NCI-H2171 (cell line): Measurements from ENCODE around the gene GPN2.
"Not testable (repeated sequence)": the region's sequence is repeated elsewhere in the genome, so short reads cannot be mapped to it uniquely, and the experiment has no call there.

Source experiments
- DNase-seq: peaks from one replicate; lab custom pipeline; 2025; lab: John Stamatoyannopoulos, UW

Gene GPN2

GRCh38 chr1:26857473-26858060, 32.5 kb downstream of the GPN2 start:
- peak; percentile 67 for DNase-seq

- no peak for DNase-seq
These were observed 33.2 kb downstream of the GPN2 start for GRCh38 chr1:26856604-26857469.

GRCh38 chr1:26856181-26856580, 33.9 kb downstream of the GPN2 start:
- DNase-seq: no peak

DNA sequence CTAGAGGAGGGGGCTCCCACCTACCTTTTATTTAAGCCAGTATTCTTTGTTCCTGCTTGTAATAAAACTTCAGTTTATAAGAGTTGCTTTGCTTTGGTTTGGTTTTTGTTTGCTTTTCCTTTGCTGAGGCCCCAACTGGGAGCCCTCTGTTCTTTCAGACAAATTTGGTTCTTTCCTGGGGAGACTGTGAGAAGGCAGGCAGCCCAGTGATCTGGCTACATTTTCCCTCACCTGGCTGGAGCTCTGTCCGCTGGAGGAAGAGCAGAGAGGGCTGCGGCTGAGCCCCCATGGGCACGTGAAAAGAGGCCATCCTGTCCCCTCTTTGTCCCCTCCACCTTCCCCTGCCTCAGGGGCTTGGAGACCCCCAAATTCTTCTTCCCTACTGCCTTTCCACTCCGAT, 34.4 kb downstream of the GPN2 start:
- no peak for DNase-seq

- DNase-seq: peak; percentile 78
These were observed 35.2 kb downstream of the GPN2 start for GRCh38 chr1:26854906-26855305.

DNA sequence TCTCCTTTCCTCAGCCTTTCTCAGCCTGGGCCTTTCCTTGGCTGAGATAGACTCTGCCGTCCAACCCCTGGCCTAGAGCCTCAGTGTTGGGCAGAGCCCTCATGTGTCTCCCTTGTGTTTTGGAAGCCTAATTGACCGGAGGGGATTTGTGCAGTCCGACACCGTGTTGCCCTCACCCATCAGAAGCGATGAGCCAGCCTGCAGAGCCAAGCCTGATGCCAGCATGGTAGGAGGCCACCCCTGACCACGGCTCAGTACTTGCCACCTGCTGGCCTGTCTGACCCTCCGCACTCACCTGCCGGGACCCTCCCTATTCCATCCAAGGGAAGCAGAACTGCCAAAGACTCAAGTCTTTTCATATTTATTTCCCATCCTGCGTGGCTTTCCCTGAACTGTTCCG, 36.5 kb downstream of the GPN2 start:
- no peak for DNase-seq

DNA sequence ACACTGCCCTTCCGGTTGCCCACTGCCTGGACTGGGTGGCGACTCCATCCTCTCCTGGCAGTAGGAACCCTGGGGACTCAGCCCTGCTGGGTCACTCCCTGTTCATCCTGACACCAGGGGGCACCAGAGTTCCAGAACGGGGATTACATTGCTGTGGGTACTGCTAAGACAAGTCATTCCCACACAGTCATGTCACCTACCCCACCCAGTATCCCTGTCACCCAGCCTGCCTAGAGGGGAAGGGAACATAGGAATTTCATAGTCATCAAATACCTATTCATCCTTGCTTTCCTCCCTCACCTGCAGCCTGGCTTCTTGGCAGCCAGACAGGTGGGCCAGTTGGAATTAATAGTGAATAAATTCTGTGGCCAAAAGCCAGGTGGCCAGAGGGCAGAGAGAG, 36.9 kb downstream of the GPN2 start:
- DNase-seq: peak; percentile 66

GRCh38 chr1:26852701-26853100, 37.4 kb downstream of the GPN2 start:
- DNase-seq: no peak

DNA sequence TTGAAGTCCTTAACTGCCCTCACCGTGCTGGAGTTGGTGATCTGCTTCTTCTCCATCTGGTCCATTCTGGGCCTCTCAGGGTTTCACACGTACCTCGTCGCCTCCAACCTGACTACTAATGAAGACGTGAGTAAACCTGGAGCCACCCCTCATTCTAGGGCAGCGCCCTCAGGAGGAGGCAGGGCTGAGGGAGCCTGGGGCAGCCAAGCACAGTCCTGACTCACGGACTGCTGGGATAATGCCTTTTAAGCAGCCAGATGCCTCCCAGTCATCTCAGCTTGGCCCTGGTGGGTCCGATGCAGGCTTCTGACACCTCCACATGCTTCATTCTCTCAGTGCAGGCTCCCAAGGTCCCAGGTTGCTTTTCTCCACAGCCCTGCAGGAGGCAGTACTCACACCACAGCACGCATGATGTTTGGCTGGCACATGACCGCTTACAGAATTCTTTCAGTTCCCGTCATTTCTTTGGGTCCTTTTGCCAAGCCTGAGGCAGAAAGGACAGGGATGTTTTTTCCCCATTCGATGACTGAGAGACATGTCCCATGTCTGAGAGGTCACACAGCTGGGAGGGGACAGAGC, 38.9 kb downstream of the GPN2 start:
- no peak for DNase-seq

DNA sequence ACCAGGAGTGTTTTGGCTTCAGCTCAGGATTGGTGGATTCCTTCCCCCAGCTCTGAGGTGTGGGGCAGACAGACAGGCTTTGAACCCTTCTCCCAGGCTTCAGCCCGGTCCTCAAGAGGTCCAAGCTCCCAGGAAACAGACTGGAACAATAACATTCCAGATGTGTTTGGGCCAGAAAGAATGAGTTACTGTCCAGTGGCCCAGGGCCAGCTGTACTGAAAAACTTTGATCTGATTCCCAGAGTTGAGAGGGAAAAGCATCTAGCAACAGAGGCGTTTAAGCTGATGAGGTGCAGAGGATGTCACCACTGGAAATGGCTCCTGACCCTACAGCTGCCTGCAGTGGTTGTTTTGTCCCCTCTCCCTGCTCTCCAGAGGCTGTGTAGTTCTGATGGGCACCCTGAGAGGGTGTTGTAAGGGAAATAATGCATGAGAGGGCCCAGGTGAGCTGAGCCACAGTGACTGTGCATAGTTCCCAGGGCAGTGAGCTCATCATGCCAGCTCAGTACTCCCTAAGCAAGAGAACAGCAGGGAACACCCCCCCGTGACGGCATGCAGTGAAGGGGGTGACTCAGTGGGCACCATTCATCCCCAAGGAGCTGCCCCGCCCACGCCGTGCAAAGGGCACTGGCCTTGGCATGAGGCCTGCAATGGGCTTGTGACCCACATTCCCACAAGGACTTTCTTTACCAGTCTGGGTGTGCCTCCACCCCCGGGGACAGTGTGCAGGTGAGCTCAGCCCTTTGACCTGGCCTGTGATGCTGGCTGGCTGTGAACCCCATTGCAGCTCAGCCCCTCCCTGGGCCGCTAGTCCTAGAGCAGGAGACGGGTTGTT, 40.9 kb downstream of the GPN2 start:
- no peak for DNase-seq

DNA sequence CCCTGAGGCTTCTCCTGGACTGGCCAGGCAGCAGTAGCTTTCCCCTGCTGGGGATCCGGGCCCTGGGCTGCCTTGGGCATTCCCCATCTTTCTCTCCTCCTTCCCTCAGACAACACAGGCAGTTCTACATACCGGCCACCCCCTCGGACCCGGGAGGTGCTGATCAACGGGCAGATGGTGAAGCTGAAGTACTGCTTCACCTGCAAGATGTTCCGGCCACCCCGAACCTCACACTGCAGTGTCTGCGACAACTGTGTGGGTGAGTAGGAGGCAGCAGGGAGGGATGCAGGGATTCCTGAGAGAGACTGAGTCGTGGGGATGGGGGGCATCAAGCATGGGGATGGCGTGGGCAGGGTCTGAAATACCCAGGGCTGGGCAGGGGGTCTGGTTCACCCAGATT, 41.6 kb downstream of the GPN2 start:
- no peak for DNase-seq

- DNase-seq: not testable (repeated sequence)
These were observed 42.3 kb downstream of the GPN2 start for GRCh38 chr1:26847826-26848225.

- DNase-seq: no peak
These were observed 45.5 kb downstream of the GPN2 start for GRCh38 chr1:26844424-26845196.

DNA sequence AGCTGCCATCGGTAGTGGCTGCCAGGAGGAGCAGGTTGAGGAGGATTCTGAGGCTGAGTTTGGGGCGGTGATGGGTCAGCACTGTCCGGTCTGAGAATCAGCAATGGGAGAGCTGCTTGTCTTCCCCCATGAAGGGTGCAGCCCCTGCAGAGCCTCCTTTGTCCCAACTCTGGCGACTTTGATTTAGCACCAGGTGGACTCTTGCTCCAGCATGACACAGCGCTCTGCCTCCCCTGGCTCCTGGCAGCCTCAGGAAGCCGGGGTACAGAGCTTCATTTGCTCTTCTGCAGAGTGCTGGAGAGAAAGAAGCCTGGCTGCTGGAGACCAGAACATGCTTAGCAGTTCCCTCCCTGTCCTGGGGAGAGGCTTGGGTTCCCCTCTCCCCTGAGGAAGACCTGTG, 50.3 kb downstream of the GPN2 start:
- no peak for DNase-seq

DNA sequence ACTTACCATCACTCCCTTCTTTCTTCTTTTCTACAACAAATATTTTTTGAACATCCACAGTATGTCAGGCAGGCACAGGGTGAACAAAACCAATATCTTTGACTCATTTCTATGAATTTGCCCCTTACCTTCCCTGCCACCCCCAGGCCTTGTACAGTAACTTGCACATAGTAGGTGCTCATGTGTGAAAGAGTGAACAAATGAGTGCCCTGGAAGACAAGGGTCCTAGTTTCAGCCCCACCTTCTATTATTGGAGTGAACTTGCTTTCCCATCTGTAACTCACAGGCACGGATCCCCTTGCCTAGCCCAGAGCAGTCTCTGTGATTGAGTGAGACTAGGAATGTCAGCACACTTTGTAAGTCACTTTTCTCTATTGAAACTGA, 50.8 kb downstream of the GPN2 start:
- DNase-seq: no peak

DNA sequence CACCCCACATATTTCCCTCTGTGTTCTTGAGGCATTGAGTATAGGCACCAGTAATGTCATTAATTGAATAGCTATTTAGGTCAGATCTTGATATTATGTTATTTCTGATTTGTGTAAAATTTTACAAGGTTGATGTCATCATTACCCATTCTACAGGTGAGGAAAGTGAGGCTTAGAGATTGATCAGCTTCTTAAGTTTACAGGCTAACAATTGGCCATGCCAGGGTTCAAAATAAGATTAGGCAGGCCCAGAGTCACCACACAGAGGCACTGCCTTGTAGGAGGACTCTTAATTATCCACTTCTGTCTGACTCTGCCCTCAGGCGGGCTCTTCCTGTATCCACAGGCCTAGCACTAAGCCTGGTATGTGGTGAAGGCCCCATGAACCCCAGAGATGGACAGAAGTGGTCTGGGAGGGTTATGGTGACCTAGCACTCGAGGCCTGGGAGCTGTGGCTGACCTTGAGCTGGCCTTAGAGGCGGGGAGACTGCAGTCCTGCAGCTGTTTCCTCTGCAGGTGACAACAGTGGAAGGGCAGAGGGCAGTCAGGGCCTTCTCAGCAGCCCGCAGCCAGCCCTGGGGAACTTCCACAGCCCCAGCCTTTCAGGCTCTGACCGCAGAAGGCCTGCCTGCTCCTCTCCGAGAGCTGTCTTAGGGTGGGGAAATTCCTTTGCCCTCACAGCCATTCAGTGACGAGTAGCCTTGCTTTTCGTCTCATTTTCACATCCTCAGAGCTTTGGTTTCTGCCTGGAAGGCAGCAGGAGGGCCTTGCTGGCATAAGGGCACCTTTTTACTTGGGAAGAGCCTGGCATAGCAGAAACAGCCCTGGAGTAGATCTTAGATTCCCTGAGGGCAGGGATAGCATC, 51.4 kb downstream of the GPN2 start:
- no peak for DNase-seq

DNA sequence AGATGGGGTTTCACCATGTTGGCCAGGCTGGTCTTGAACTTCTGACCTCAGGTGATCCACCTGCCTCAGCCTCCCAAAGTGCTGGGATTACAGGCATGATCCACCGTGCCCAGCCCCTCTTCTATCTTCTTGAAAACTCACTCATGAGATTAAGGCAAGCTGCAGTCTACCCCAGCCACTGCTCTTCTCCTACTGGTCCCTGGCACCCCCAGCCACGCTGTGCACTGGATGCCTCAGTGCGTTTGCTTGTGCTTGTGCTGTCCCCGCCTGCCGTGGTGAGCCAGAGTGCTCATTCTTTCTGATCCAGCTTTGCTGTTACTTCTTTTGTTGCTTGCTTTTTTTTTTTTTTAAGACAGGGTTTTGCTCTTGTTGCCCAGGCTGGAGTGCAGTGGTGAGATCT, 52.4 kb downstream of the GPN2 start:
- DNase-seq: not testable (repeated sequence)

- DNase-seq: no peak
These were observed 56.4 kb downstream of the GPN2 start for GRCh38 chr1:26833432-26834405.

- no peak for DNase-seq
These were observed 57.7 kb downstream of the GPN2 start for GRCh38 chr1:26832249-26832960.
